ENCODE data around the gene ANO9. TPM values are rescaled to one million over a fixed set of nuclear protein-coding genes. Genes with fewer than 3 reads are reported as not detected.

The ANO9 gene
- total RNA-seq, 1 experiment from 2014 or later: 0.83 TPM

- peak; percentile 94 for DNase-seq
- Histone ChIP-seq H3K27me3 (ENCODE audit: control insufficient read depth, insufficient read depth, low read length) (no peaks in the 10 kb centered on the region; the same call in 1 of the 2 replicates), H3K4me3 (ENCODE audit: insufficient read depth, low read depth, low read length) (peak overlapping the region; percentile 55), H3K36me3 (replicated peaks; ENCODE audit: control insufficient read depth, insufficient read depth, low read length) (peaks cover 2% of the 10 kb centered on the region)
Measured at GRCh38 chr11:370070-370941, 71.5 kb downstream of the ANO9 start.

DNA sequence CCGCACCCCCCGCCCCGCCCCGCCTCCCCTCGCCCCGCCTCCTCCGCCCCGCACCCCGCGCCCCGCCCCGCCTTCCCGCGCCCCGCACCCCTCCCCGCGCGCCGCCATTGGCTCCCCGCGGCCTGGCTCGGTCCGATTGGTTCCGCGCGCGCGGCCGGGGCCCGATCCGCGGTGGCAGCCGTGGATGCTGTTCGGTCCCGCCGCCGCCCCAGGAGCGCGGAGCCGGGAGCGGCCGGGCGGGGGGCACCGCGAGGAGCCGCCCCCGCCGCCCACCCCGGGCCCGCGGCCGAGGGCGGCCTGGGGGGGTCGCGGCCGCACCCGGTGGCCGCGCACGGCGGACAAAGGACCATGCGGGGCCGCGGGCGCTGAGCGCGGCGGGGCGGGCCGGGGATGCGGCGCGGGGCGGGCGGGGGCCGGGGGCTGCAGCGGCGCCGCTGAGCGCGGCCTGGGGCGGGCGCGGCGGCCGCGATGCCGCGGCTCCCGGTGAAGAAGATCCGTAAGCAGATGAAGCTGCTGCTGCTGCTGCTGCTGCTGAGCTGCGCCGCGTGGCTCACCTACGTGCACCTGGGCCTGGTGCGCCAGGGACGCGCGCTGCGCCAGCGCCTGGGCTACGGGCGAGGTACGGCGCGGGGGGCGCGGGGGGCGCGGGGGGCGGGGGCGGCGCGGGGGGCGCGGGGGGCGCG lies 72.3 kb downstream of the ANO9 start, which contains the start of gene B4GALNT4:
TSS of gene B4GALNT4 (plus strand) at position 164 of the 683 bp plus-strand sequence. CDS start at position 469, 305 bp downstream.
- Histone ChIP-seq H3K27me3 (ENCODE audit: control insufficient read depth, insufficient read depth, low read length) (no peaks in the 10 kb centered on the region; the same call in 1 of the 2 replicates), H3K4me3 (ENCODE audit: insufficient read depth, low read depth, low read length) (peak within 1 kb of the TSS; percentile 57), H3K36me3 (replicated peaks; ENCODE audit: control insufficient read depth, insufficient read depth, low read length) (peaks cover 2% of the 10 kb centered on the region)
- peak; percentile 96 for DNase-seq

- Histone ChIP-seq H3K4me3 (ENCODE audit: insufficient read depth, low read depth, low read length) (peak overlapping the region; percentile 47), H3K36me3 (replicated peaks; ENCODE audit: control insufficient read depth, insufficient read depth, low read length) (peaks cover 2% of the 10 kb centered on the region), H3K27me3 (ENCODE audit: control insufficient read depth, insufficient read depth, low read length) (no peaks in the 10 kb centered on the region; the same call in 1 of the 2 replicates)
- peak; percentile 94 for DNase-seq
Measured at GRCh38 chr11:368414-369335, 73.1 kb downstream of the ANO9 start.

DNA sequence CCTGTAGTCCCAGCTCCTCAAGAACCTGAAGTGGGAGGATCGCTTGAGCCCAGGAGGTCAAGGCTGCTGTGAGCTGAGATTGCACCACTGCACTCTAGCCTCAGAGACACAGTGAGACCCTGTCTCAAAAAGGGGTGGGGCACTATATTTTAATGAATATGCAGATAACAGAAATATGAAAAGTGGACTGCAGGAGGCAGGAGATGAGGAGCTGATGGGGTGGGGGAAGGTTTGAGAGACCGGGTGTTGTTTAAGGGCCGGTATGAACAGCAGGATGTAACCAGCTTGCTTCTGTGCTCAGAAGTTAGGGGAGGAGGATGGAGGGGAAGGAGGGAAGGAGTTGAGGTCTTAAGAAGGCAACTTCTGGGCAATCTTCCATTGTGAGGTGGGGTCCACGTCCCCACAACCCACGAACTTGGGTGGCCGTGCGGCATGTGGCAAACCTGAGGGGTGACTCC lies 73.8 kb downstream of the ANO9 start:
- peak overlapping the region; percentile 47 for H3K4me3 ChIP-seq (ENCODE audit: insufficient read depth, low read depth, low read length)
- DNase-seq: peak; percentile 82
- H3K36me3 ChIP-seq (replicated peaks; ENCODE audit: control insufficient read depth, insufficient read depth, low read length): no peaks in the 10 kb centered on the region
- no peaks in the 10 kb centered on the region; the same call in 1 of the 2 replicates for H3K27me3 ChIP-seq (ENCODE audit: control insufficient read depth, insufficient read depth, low read length)

Other genes with a start within 250 kb of the ANO9 start
- gene SCGB1C1, start 248.9 kb downstream of the ANO9 start, total RNA-seq (2014; rRNA removed; shearing (Covaris generic)): not detected in 2 replicates
- gene BET1L, start 234.6 kb downstream of the ANO9 start, total RNA-seq (2014; rRNA removed; shearing (Covaris generic)): 21.5 and 23.7 TPM in 2 replicates
- 103 and 125 TPM in 2 replicates for gene RIC8A, start 234.3 kb downstream of the ANO9 start, total RNA-seq (2014; rRNA removed; shearing (Covaris generic))
- gene SIRT3, start 205.7 kb downstream of the ANO9 start, total RNA-seq (2014; rRNA removed; shearing (Covaris generic)): 10.7 and 12.3 TPM in 2 replicates
- 186 and 234 TPM in 2 replicates for gene PSMD13, start 205.0 kb downstream of the ANO9 start, total RNA-seq (2014; rRNA removed; shearing (Covaris generic))
- 0.26 and 0.55 TPM in 2 replicates for gene NLRP6, start 163.6 kb downstream of the ANO9 start, total RNA-seq (2014; rRNA removed; shearing (Covaris generic))
- 69.0 and 102 TPM in 2 replicates for gene PGGHG, start 152.9 kb downstream of the ANO9 start, total RNA-seq (2014; rRNA removed; shearing (Covaris generic))
- not detected in 2 replicates for gene IFITM5, start 142.5 kb downstream of the ANO9 start, total RNA-seq (2014; rRNA removed; shearing (Covaris generic))
- 374 and 379 TPM in 2 replicates for gene IFITM2, start 134.2 kb downstream of the ANO9 start, total RNA-seq (2014; rRNA removed; shearing (Covaris generic))
- 1,398 and 1,404 TPM in 2 replicates for gene IFITM1, start 128.0 kb downstream of the ANO9 start, total RNA-seq (2014; rRNA removed; shearing (Covaris generic))
- 278 and 328 TPM in 2 replicates for gene IFITM3, start 121.2 kb downstream of the ANO9 start, total RNA-seq (2014; rRNA removed; shearing (Covaris generic))
- 56.0 and 62.6 TPM in 2 replicates for gene B4GALNT4, start 72.5 kb downstream of the ANO9 start, total RNA-seq (2014; rRNA removed; shearing (Covaris generic))
- gene PKP3, start 47.8 kb downstream of the ANO9 start, total RNA-seq (2014; rRNA removed; shearing (Covaris generic)): 2.1 and 3.6 TPM in 2 replicates
- gene SIGIRR, start 27.0 kb downstream of the ANO9 start, total RNA-seq (2014; rRNA removed; shearing (Covaris generic)): 39.5 and 44.9 TPM in 2 replicates
- 40.9 and 47.5 TPM in 2 replicates for gene PTDSS2, start 8.3 kb upstream of the ANO9 start, total RNA-seq (2014; rRNA removed; shearing (Covaris generic))
- gene RNH1, start 65.2 kb upstream of the ANO9 start, total RNA-seq (2014; rRNA removed; shearing (Covaris generic)): 98.9 and 104 TPM in 2 replicates
- 27.1 and 57.9 TPM in 2 replicates for gene HRAS, start 93.6 kb upstream of the ANO9 start, total RNA-seq (2014; rRNA removed; shearing (Covaris generic))
- 1.3 and 1.5 TPM in 2 replicates for gene LRRC56, start 95.5 kb upstream of the ANO9 start, total RNA-seq (2014; rRNA removed; shearing (Covaris generic))
- gene LMNTD2, start 118.7 kb upstream of the ANO9 start, total RNA-seq (2014; rRNA removed; shearing (Covaris generic)): 2.7 and 4.0 TPM in 2 replicates
- gene RASSF7, start 119.0 kb upstream of the ANO9 start, total RNA-seq (2014; rRNA removed; shearing (Covaris generic)): 28.2 and 37.0 TPM in 2 replicates
- gene PHRF1, start 134.5 kb upstream of the ANO9 start, total RNA-seq (2014; rRNA removed; shearing (Covaris generic)): 37.5 and 42.1 TPM in 2 replicates
- 13.6 and 14.6 TPM in 2 replicates for gene IRF7, start 173.9 kb upstream of the ANO9 start, total RNA-seq (2014; rRNA removed; shearing (Covaris generic))
- gene CDHR5, start 182.9 kb upstream of the ANO9 start, total RNA-seq (2014; rRNA removed; shearing (Covaris generic)): not detected in 2 replicates
- not detected in 2 replicates for gene SCT, start 185.2 kb upstream of the ANO9 start, total RNA-seq (2014; rRNA removed; shearing (Covaris generic))
- 1.8 and 2.1 TPM in 2 replicates for gene DRD4, start 195.3 kb upstream of the ANO9 start, total RNA-seq (2014; rRNA removed; shearing (Covaris generic))